HCT116 (cell line): ENCODE measurements around the gene KDM1B. TPM values are rescaled to one million over a fixed set of nuclear protein-coding genes. Genes with fewer than 3 reads are reported as not detected.

Experiments used
- ATAC-seq: fragments of 200-7000 bp; cut with Tn5 transposase; 2 replicates; pipeline ENCODE4 v1.9.1; 2020; ENCODE audit warnings: mild to moderate bottlenecking, moderate library complexity
- BruUV-seq: library from RNA; stranded (reverse); fragments of 400-500 nt; replicated peaks from 2 replicates; lab custom pipeline; 2021; lab: Mats Ljungman, UMichigan
- CTCF ChIA-PET: fragments of 300-600 bp; sonication (Branson Sonifier 250); formaldehyde crosslinking; loops from one replicate; lab custom pipeline; 2021; ENCODE audit warnings: antibody characterized with exemption; lab: Charles Lee
- POLR2A ChIA-PET: fragments of 300-600, 350-600 bp; sonication (Branson Sonifier 250); formaldehyde crosslinking; loops from one replicate; lab custom pipeline; 2021; ENCODE audit warnings: antibody characterized with exemption; lab: Charles Lee
- RAD21 ChIA-PET, 2 experiments: fragments of 300-600 bp; sonication (Branson Sonifier 250); formaldehyde crosslinking; loops; one replicate each; lab custom pipeline; 2023; ENCODE audit warnings: low total read pairs in 2 of 2; ENCODE audit not compliant: uncharacterized antibody in 2 of 2, unreplicated experiment in 2 of 2, low non-redundant PET in 1 of 2; lab: Charles Lee
- DNase-seq: peaks from one replicate; pipeline ENCODE4 v3.0.0-alpha.2; 2010; ENCODE audit warnings: low read depth, low spot score
- H2AFZ ChIP-seq: fragments of 200-600 bp; shearing (Covaris generic), sonication (generic); 2 replicates; pipeline ENCODE4 v1.6.1; 2017; ENCODE audit warnings: low read depth, mixed run types, mixed read lengths, antibody characterized with exemption, low read length; ENCODE audit not compliant: poor library complexity, severe bottlenecking
- H3K27ac ChIP-seq: 2 replicates; pipeline ENCODE4 v1.5.1; 2012; ENCODE audit warnings: low read depth, low read length
- H3K27me3 ChIP-seq: fragments of 200-600 bp; sonication (generic); 2 replicates; pipeline ENCODE4 v1.6.1; 2016; ENCODE audit warnings: mixed run types, low read length, mixed read lengths; ENCODE audit not compliant: insufficient read depth
- H3K36me3 ChIP-seq, 2 experiments: fragments of 200-500 bp in 1 of 2; fragments of 200-600 bp in 1 of 2; sonication (Bioruptor generic) in 1 of 2; sonication (generic) in 1 of 2; 2 replicates each; pipeline versions ENCODE4 v1.5.1 to v1.6.1; 2014 to 2016; ENCODE audit warnings: low read length in 2 of 2, inconsistent platforms in 1 of 2, mixed read lengths in 1 of 2, mixed run types in 1 of 2; ENCODE audit not compliant: insufficient read depth in 2 of 2, control insufficient read depth in 1 of 2
- H3K4me1 ChIP-seq, 2 experiments: fragments of 200-600 bp in 1 of 2; sonication (generic) in 1 of 2; 2 replicates each; pipeline versions ENCODE4 v1.5.1 to v1.6.1; 2012 to 2017; ENCODE audit warnings: low read length in 2 of 2, inconsistent platforms in 1 of 2, mild to moderate bottlenecking in 1 of 2, mixed read lengths in 1 of 2, mixed run types in 1 of 2, moderate library complexity in 1 of 2; ENCODE audit not compliant: insufficient read depth in 2 of 2, control insufficient read depth in 1 of 2
- H3K4me2 ChIP-seq: fragments of 200-600 bp; sonication (generic); 2 replicates; pipeline ENCODE4 v1.6.1; 2017; ENCODE audit warnings: mixed run types, low read length, mixed read lengths
- H3K4me3 ChIP-seq, 2 experiments: fragments of 200-600 bp in 1 of 2; sonication (generic) in 1 of 2; replicated peaks in 1 of 2; 2 replicates each; pipeline ENCODE4 v1.5.1; 2011 to 2016; ENCODE audit warnings: low read length in 2 of 2, control low read depth in 1 of 2, low read depth in 1 of 2, mild to moderate bottlenecking in 1 of 2, mixed read lengths in 1 of 2, mixed run types in 1 of 2
- H3K79me2 ChIP-seq: fragments of 200-600 bp; sonication (generic); 2 replicates; pipeline ENCODE4 v1.6.1; 2017; ENCODE audit warnings: mild to moderate bottlenecking, mixed run types, low read length, moderate library complexity, mixed read lengths; ENCODE audit not compliant: insufficient read depth
- H3K9ac ChIP-seq: fragments of 200-600 bp; sonication (generic); 2 replicates; pipeline ENCODE4 v1.6.1; 2016; ENCODE audit warnings: low read length, mixed read lengths
- H3K9me2 ChIP-seq: fragments of 200-600 bp; sonication (generic), shearing (Covaris generic); 2 replicates; pipeline ENCODE4 v1.6.1; 2017; ENCODE audit warnings: mixed run types, mild to moderate bottlenecking, moderate library complexity; ENCODE audit not compliant: insufficient read depth
- H3K9me3 ChIP-seq, 2 experiments: fragments of 200-500 bp in 1 of 2; fragments of 200-600 bp in 1 of 2; sonication (Bioruptor generic) in 1 of 2; sonication (generic) in 1 of 2; 2 replicates each; pipeline ENCODE4 v1.6.1; 2014 to 2017; ENCODE audit warnings: low read length in 2 of 2, mixed read lengths in 2 of 2, inconsistent platforms in 1 of 2, low read depth in 1 of 2, mild to moderate bottlenecking in 1 of 2, mixed run types in 1 of 2, moderate library complexity in 1 of 2; ENCODE audit not compliant: control insufficient read depth in 1 of 2, insufficient read depth in 1 of 2
- H4K20me1 ChIP-seq: fragments of 200-600 bp; sonication (generic), shearing (Covaris generic); 2 replicates; pipeline ENCODE4 v1.6.1; 2017; ENCODE audit warnings: mixed run types, mild to moderate bottlenecking, moderate library complexity; ENCODE audit not compliant: insufficient read depth
- CBX3 ChIP-seq: IDR thresholded peaks from 2 replicates; pipeline ENCODE4 v1.6.1; 2012; ENCODE audit warnings: low read depth
- CEBPB ChIP-seq: IDR thresholded peaks from 2 replicates; pipeline ENCODE4 v1.6.1; 2012; ENCODE audit warnings: low read depth
- CTCF ChIP-seq, 3 experiments: fragments of 200-600 bp in 1 of 3; sonication (generic) in 1 of 3; IDR thresholded peaks in 2 of 3; conservative IDR thresholded peaks in 1 of 3; 2 replicates each; pipeline ENCODE4 v1.5.1; 2012 to 2017; ENCODE audit warnings: low read depth in 2 of 3, low read length in 2 of 3, antibody characterized with exemption in 1 of 3, borderline replicate concordance in 1 of 3, control low read depth in 1 of 3, mild to moderate bottlenecking in 1 of 3, mixed read lengths in 1 of 3, mixed run types in 1 of 3, moderate library complexity in 1 of 3; ENCODE audit not compliant: insufficient read depth in 1 of 3
- EGR1 ChIP-seq: IDR thresholded peaks from 2 replicates; pipeline ENCODE4 v1.6.1; 2012; ENCODE audit warnings: low read depth
- EZH2 ChIP-seq: fragments of 200-600 bp; sonication (generic); IDR thresholded peaks from 2 replicates; pipeline ENCODE4 v1.6.1; 2017; ENCODE audit warnings: antibody characterized with exemption, mixed run types
- FOSL1 ChIP-seq: IDR thresholded peaks from 2 replicates; pipeline ENCODE4 v1.6.1; 2012; ENCODE audit warnings: low read depth
- JUND ChIP-seq: IDR thresholded peaks from 2 replicates; pipeline ENCODE4 v1.6.1; 2012
- MAX ChIP-seq: IDR thresholded peaks from 2 replicates; pipeline ENCODE4 v1.6.1; 2012
- POLR2A ChIP-seq: IDR thresholded peaks from 2 replicates; pipeline ENCODE4 v1.7.0; 2011; ENCODE audit warnings: borderline replicate concordance; ENCODE audit not compliant: insufficient read depth, insufficient read length; ENCODE audit errors: extremely low read depth
- RAD21 ChIP-seq: IDR thresholded peaks from 2 replicates; pipeline ENCODE4 v1.6.1; 2012; ENCODE audit warnings: low read depth, mild to moderate bottlenecking
- SRF ChIP-seq: IDR thresholded peaks from 2 replicates; pipeline ENCODE4 v1.6.1; 2012; ENCODE audit warnings: low read depth
- intact Hi-C: fragments of 100-400 bp; cut with micrococcal nuclease; formaldehyde crosslinking; loops from 2 replicates; pipeline ENCODE4 v1.10.0; 2022
- total RNA-seq: library from RNA; stranded (reverse); gene quantifications from one replicate; pipeline ENCODE4 v1.2.1, GENCODE V29; 2021; ENCODE audit not compliant: unreplicated experiment

KDM1B gene
- total RNA-seq, 1 experiment from 2014 or later, result 24.5 TPM

- ChIA-PET POLR2A (no interaction called here), CTCF (no interaction called here), RAD21 (no interaction called here)
- Histone ChIP-seq H4K20me1 (0 out of 2 replicates have a peak, but pooled peaks cover 7% of the 10 kb centered on the region), H3K4me2 (no peak overlapping the region), H3K27me3 (no peaks in the 10 kb centered on the region), H3K27ac (no peak overlapping the region), H3K9ac (no peak overlapping the region), H3K79me2 (peaks cover 83% of the 10 kb centered on the region), H3K4me3 (no peak overlapping the region), H3K9me3 (no peaks in the 10 kb centered on the region), H3K4me1 (no peaks in the 10 kb centered on the region), H2AFZ (no peak overlapping the region), H3K36me3 (peaks cover 32 to 44% of the 10 kb centered on the region in 2 experiments), H3K9me2 (no peaks in the 10 kb centered on the region)
- TF ChIP-seq JUND (no peak), SRF (no peak), MAX (no peak), CEBPB (no peak), EGR1 (no peak), EZH2 (no peak), FOSL1 (no peak), POLR2A (no peak)
- intact Hi-C loops, result no loop called here
- no TSS peak for BruUV-seq
- ATAC-seq (no peak), DNase-seq (no peak)
Observed at GRCh38 chr6:18234564-18234963, 79.3 kb downstream of the KDM1B start.

GRCh38 chr6:18235524-18235923 lies 80.3 kb downstream of the KDM1B start:
- H3K27me3 ChIP-seq, result no peaks in the 10 kb centered on the region
- ATAC-seq, result no peak
- no peak overlapping the region for H3K4me3 ChIP-seq
- POLR2A ChIA-PET, result no interaction called here
- H3K9ac ChIP-seq, result no peak overlapping the region
- no peaks in the 10 kb centered on the region for H3K9me3 ChIP-seq
- CTCF ChIA-PET, result no interaction called here
- intact Hi-C loops, result no loop called here
- RAD21 ChIA-PET, result no interaction called here
- H3K9me2 ChIP-seq, result no peaks in the 10 kb centered on the region
- H3K79me2 ChIP-seq, result peaks cover 92% of the 10 kb centered on the region
- BruUV-seq, result no TSS peak
- H3K36me3 ChIP-seq, result peaks cover 32 to 47% of the 10 kb centered on the region in 2 experiments
- TF ChIP-seq POLR2A (no peak), SRF (no peak), RAD21 (no peak), CTCF (IDR thresholded peaks at IDR 0.05 in 2 of 3, conservative IDR thresholded peaks at IDR 0.05 in 1 of 3; ENCODE audit: borderline replicate concordance in 1 of 3, insufficient read depth in 1 of 3, low read depth in 2 of 3, low read length in 2 of 3) (no peak), EZH2 (no peak), CBX3 (no peak)
- no peak overlapping the region for H2AFZ ChIP-seq
- H4K20me1 ChIP-seq, result peaks cover 12% of the 10 kb centered on the region; the same call in 1 of the 2 replicates
- H3K27ac ChIP-seq, result no peak overlapping the region
- no peaks in the 10 kb centered on the region for H3K4me1 ChIP-seq
- no peak overlapping the region for H3K4me2 ChIP-seq
- DNase-seq, result no peak
